HG02763 (cell line): ENCODE measurements around the gene NOCT.
"Not testable (repeated sequence)": the region's sequence is repeated elsewhere in the genome, so short reads cannot be mapped to it uniquely, and the experiment has no call there.

ENCODE experiments used
- ATAC-seq: cut with Tn5 transposase; IDR thresholded peaks from one replicate; pipeline ENCODE4 v1.9.1; 2021; ENCODE audit warnings: mild to moderate bottlenecking, moderate library complexity; ENCODE audit not compliant: unreplicated experiment

Gene NOCT

DNA sequence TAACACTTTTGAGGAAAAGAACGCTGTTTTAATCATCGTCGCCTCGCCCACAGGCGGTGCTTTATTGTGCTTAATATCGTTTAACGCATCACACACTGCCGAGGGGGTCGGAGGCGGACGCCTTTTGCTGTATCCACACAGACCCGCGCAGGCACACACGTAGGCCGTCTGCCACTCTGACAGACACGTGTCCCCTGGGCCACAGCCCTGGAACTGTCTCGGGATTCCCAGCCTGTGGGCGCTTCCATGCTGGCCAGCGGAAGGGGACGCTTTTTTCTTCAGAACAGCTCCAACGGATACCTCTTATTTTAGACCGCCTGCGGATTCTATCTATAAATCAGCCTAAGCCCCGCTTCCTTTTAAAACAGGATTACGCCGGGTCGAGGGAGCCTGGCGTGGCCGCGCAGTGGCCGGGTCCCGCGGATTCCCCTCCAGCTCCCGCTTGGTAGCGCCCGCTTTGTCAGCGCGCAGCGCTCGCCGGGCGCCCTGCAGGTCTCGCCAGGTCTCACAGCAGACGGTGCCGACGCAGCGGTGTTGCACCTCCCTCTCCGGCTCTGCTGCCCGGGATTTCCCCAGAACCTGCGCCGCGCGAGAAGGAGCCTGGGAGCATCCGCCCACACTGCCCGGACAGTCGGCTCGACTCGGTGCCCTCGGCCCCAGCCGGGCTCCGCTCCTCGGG, at the start of gene NOCT:
Gene NOCT, plus strand, starts transcription at position 513 of the 679 bp plus-strand sequence. CDS start 201 bp downstream, outside the sequence.
- ATAC-seq: peak; percentile 95

- ATAC-seq: peak; percentile 91
These were observed 48.3 kb upstream of the NOCT start for GRCh38 chr4:138967313-138967712.

DNA sequence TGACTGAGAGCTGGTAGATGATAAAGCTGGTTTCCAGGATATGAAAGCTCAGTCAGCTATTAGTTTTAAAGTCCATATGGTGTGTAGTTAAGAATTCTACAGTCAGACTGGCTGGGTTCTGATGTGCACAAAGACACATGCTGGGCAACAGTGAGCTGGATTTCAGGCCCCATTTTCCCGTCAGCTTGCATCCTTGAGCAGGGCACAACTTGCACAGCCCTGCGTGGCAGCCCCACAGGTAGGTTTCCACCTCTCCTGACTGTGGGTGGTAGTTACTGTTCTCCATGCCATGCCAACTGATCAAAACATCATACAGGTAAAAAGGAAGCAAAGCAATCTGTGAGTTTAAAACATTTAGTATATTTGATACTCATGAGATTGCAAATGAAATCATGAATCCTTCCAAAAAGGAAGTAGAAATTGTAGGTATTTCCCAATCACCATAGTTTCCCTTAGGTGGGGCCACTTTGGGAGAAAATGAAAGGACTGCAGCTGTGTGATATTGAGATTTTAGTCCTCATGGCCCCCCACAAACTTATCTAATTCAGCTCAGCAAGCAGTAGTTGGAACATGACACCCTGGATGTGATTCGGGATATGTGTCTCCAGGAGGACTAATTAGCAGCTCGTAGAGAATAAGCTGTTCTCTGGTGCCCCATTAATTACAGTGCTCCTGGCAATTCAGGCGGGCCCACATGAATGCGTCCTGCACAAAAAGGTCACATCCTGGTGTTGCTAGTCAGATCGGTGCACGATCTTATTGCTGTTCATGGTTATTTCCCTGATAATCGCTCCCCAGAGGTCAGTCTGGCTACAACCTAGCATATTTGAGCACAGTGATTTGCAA, 42.4 kb upstream of the NOCT start:
- no peak for ATAC-seq

GRCh38 chr4:138975225-138975624, 40.4 kb upstream of the NOCT start:
- no peak for ATAC-seq

GRCh38 chr4:138976526-138976925, 39.1 kb upstream of the NOCT start:
- no peak for ATAC-seq

DNA sequence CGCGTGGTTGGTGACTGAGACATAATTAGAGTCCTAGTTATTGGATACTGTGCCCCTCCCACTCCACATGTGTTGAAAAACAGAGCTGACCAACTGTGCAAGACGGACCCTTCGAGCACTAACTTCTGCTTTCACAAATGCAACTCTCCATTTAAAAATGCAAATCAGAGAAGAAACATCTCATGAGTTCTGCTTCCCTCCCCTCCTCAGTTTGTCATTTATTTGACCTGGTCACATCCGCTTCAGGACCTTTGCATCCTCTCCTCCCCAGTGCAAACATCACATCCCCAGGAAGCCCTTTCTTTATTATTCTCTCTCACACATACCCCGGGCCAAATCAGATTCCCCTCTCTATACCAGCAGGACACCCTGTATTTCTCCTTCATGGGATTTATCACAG, 38.1 kb upstream of the NOCT start:
- ATAC-seq: peak; percentile 96

DNA sequence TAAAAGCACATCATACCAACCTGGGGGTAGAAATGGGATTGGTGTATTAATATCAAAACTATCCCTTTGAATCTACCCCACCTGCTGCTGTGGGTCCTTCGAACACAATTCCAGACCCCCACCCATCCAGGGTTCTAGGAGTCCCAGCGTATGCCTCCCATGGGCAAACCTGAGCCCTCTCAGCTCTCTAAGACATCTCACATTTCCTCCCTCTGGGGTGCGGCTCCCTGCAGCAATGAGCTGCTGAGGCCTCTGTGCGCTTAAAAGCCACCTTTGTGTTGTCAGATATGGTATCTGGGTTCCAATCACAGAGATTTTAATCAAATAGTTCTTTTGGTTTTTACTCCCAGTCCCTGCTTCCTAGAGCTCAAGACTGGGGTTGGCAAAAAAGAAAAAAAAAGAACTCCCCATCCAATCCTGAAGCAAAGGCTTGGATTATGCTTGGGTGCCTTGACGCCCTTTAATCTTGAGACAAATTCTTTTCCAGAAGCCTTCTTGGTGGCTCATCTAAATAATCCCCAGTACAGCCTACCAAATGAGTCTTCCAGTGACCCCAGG, 37.5 kb upstream of the NOCT start:
- ATAC-seq: no peak

DNA sequence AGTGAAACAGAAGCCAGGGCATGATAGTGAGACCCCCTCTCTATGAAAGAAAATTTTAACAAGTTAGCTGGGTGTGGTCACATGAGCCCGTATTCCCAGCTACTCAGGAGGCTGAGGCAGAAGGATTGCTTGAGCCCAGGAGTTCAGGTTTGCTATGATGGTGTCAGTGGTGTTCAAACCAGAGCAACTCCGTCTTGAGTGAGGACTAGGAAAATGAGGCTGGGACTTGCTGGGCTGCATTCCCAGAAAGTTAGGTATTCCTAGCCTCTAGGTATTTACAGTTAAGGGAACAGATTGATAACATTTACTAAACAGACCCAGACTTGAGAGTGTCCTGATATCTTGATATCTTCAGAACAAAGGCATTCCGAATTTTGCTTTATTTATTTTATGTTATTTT, 37.0 kb upstream of the NOCT start:
- ATAC-seq: no peak

- ATAC-seq: no peak
These were observed 35.8 kb upstream of the NOCT start for GRCh38 chr4:138979742-138980141.

DNA sequence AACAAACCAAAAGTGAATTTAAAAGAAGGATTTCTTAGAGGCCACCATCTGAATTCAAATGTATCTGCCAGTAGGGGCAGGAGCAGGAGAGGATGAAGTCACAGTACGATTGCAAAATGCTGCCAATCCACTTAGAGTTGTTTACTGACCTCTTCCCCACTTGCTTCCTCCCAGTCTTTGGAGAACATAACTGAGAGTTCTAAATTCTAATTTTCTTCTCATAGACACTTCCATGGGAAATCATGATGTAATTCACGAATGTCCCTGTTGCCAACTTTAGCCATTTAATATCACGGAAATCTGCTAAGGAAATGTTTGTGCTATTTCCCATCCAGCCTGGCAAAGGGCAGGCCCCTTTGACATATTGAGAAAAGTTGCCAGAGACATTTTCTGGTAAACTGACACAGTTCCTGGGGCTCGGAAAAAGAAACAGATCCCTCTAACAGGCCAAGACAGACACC, 33.6 kb upstream of the NOCT start:
- ATAC-seq: no peak

DNA sequence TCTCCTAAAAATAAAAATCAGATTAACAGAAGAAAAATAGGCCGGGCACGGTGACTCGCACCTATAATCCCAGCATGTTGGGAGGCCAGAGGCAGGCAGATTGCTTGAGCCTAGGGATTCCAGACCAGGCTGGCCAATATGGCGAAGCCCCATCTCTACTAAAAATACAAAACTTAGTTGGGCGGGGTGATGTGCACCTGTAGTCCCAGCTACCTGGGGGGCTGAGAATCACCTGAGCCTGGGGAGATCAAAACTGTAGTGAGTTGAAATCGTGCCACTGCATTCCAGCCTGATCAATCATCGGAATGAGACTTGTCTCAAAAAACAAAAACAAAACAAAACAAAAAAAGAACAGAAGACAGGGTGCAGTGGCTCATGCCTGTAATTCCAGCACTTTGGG, 32.8 kb upstream of the NOCT start:
- ATAC-seq: no peak

DNA sequence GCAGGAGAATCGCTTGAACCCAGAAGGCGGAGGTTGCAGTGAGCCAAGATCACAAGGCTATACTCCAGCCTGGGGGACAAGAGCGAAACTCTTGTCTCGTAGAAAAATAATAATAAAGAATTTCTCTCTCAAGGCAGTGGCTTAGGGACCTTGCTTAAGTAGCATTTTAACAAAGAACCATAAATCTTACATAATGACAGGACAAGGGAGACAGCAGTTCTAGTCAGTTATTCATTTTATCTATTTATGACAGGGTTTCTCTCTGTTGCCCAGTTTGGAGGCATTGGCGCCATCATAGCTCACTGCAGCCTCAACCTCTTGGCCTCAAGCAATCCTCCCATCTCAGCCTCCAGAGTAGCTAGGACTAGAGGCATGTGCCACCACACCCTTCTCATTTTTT, 31.9 kb upstream of the NOCT start:
- no peak for ATAC-seq

- ATAC-seq: no peak
These were observed 30.9 kb upstream of the NOCT start for GRCh38 chr4:138984647-138985046.

DNA sequence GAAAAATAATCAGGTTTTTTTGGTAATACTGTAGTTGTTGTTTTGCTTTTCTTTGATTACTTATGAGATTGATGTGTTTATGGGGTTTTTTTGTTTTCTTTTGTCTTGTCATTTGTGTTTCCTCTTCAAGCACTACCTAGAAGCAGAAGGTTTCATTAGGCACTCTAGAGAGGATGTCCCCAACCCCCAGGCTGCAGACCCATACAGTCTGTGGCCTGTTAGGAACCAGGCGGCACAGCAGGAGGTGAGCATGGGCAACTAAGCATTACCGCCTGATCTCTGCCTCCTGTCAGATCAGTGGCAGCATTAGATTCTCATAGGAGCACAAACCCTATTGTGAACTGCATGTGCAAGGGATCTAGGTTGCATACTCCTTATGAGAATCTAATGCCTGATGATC, 22.9 kb upstream of the NOCT start:
- no peak for ATAC-seq

DNA sequence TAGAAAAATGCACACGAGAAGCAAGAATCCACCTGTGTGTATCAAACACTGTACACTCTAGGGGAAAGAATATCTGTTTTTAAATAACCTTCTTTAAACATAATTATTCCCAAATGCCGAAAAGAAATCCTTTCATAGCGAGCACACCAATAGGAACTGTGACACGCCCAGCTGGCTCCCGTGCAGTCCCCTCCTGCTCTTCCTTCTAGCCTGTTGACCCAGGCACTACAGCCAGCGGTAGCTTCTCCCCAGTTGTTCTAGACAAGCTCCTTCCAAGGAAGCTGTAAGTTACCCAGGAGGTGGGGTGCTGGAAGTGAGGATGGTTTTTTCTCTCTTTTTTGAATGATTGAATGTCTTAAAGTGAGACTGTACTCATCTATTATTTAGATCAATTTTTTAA, 19.5 kb upstream of the NOCT start:
- no peak for ATAC-seq

- ATAC-seq: no peak
These were observed 15.9 kb upstream of the NOCT start for GRCh38 chr4:138999666-139000065.

DNA sequence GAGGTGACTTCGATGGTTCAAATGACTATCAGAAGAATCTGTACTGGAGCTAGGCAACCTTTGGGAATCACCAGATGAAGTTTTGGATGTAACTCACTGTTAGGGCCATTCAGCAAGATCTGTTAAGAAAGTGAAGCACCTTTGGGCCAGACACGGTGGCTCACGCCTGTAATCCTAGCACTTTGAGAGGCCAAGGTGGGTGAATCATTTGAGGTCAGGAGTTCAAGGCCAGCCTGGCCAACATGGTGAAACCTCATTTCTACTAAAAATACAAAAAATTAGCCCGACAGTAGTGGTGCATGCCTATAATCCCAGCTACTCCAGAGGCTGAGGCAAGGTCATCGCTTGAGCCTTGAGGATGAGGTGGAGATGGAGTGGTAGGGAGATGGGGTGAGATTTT, 15.4 kb upstream of the NOCT start:
- not testable (repeated sequence) for ATAC-seq

DNA sequence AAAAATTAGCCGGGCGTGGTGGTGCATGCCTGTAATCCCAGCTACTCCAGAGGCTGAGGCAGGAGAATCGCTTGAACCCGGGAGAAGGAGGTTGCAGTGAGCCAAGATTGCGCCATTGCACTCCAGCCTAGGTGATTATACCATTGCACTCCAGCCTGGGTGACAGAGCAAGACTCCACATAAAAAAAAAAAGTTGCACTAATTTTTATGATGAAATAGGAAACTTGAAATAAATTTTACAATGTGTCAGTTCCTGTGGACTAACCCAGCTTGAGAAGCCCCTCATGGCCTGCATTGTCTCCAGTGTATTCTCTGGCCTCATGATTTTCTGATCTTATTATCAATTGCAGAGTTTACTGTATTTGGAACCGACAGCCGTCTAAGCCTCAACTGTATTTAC, 14.2 kb upstream of the NOCT start:
- ATAC-seq: not testable (repeated sequence)

DNA sequence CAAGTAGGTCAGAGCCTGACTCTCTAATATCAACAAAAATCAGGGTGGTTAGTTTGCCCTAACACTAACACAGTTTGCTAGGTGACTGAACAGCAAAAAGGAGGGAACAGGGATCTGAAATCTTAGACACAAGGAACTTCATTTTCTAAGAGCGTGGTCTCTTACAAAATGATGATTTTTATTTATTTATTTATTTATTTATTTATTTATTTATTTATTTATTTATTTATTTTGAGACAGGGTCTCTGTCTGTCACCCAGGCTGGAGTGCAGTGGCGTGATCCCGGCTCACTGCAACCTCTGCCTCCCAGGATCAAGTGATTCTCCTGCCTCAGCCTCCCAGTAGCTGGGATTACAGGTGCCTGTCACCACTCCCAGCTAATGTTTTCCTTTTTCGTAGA, 11.9 kb upstream of the NOCT start:
- not testable (repeated sequence) for ATAC-seq

DNA sequence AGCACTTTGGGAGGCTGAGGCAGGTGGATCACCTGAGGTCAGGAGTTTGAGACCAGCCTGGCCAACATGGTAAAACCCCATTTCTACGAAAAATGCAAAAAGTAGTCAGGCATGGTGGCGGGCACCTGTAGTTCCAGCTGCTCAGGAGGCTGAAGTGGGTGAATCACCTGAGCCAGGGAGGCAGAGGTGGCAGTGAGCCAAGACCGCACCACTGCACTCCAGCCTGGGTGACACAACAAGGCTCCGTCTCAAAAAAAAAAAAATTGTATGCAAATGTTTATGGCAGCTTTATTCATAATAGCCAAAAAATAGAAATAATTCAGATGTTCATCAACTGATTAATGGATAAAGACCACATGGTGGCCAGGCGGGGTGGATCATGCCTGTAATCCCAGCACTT, 9.8 kb upstream of the NOCT start:
- no peak for ATAC-seq

DNA sequence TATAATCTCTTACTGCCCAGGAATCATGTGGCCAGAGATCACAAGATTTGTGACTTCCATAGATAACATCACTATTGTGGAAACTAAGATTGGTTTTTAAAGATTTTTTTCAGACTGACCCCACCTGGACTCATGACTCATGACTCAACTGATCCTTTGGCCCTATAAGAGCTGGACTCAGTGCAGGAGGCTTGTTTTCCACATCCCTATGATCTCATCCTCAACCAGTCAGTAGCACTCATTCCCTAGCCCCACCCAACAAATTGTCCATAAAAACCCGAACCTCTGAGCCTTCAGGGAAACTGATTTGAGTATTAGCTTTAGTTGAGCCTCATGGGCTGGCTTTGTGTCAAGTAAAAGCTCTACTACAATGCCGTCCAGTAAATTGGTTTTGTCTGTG, 7.9 kb upstream of the NOCT start:
- ATAC-seq: no peak

DNA sequence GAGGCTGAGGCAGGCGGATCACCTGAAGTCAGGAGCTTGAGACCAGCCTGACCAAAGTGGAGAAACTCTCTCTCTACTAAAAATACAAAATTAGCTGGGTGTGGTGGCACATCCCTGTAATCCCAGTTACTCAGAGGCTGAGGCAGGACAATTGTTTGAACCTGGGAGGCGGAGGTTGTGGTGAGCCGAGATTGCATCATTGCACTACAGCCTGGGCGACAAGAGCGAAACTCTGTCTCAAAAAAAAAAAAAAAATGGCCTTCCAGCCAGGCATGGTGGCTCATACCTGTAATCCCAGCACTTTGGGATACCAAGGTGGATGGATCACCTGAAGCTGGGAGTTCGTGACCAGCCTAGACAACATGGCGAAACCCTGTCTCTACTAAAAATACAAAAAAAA, 7.3 kb upstream of the NOCT start:
- not testable (repeated sequence) for ATAC-seq
